HCT116 (cell line): ENCODE data around the gene ACOT12.
A peak's percentile ranks its signal among the peaks of the same experiment; 100 is the strongest.

ENCODE experiments used
- CEBPB ChIP-seq: IDR thresholded peaks from 2 replicates; pipeline ENCODE4 v1.6.1; 2012; ENCODE audit warnings: low read depth
- CTCF ChIP-seq, 3 experiments: fragments of 200-600 bp in 1 of 3; sonication (generic) in 1 of 3; IDR thresholded peaks in 2 of 3; conservative IDR thresholded peaks in 1 of 3; 2 replicates each; pipeline ENCODE4 v1.5.1; 2012 to 2017; ENCODE audit warnings: low read depth in 2 of 3, low read length in 2 of 3, antibody characterized with exemption in 1 of 3, borderline replicate concordance in 1 of 3, control low read depth in 1 of 3, mild to moderate bottlenecking in 1 of 3, mixed read lengths in 1 of 3, mixed run types in 1 of 3, moderate library complexity in 1 of 3; ENCODE audit not compliant: insufficient read depth in 1 of 3
- EGR1 ChIP-seq: IDR thresholded peaks from 2 replicates; pipeline ENCODE4 v1.6.1; 2012; ENCODE audit warnings: low read depth
- FOSL1 ChIP-seq: IDR thresholded peaks from 2 replicates; pipeline ENCODE4 v1.6.1; 2012; ENCODE audit warnings: low read depth
- POLR2A ChIP-seq: IDR thresholded peaks from 2 replicates; pipeline ENCODE4 v1.7.0; 2011; ENCODE audit warnings: borderline replicate concordance; ENCODE audit not compliant: insufficient read depth, insufficient read length; ENCODE audit errors: extremely low read depth
- POLR2AphosphoS5 ChIP-seq: IDR thresholded peaks from 2 replicates; pipeline ENCODE4 v1.6.1; 2011; ENCODE audit warnings: mild to moderate bottlenecking, low read depth, low read length, moderate library complexity
- RAD21 ChIP-seq: IDR thresholded peaks from 2 replicates; pipeline ENCODE4 v1.6.1; 2012; ENCODE audit warnings: low read depth, mild to moderate bottlenecking
- YY1 ChIP-seq: IDR thresholded peaks from 2 replicates; pipeline ENCODE4 v1.6.1; 2011; ENCODE audit warnings: low read length, low read depth, moderate library complexity, mild to moderate bottlenecking; ENCODE audit not compliant: insufficient replicate concordance; ENCODE audit errors: extremely low read depth
- ZFX ChIP-seq: fragments of 450-650 bp; IDR thresholded peaks from 2 replicates; pipeline ENCODE4 v1.6.1; 2017
- TF ChIP-seq, protein P1 (sequence below): IDR thresholded peaks from 2 replicates; pipeline ENCODE4 v1.6.1; 2012

GRCh38 chr5:81425569-81425968, 31.6 kb upstream of the ACOT12 start:
- no peak for TF ChIP-seq POLR2A
- no peak for TF ChIP-seq YY1
- peak; percentile 39 to 64 (median 54); a peak in 4 of 6 replicates for TF ChIP-seq CTCF (IDR thresholded peaks at IDR 0.05 in 2 of 3, conservative IDR thresholded peaks at IDR 0.05 in 1 of 3; ENCODE audit: borderline replicate concordance in 1 of 3, insufficient read depth in 1 of 3, low read depth in 2 of 3, low read length in 2 of 3)
- no peak for TF ChIP-seq ZFX
- TF ChIP-seq POLR2AphosphoS5 = no peak
- no peak for TF ChIP-seq FOSL1
- TF ChIP-seq, protein P1, sequence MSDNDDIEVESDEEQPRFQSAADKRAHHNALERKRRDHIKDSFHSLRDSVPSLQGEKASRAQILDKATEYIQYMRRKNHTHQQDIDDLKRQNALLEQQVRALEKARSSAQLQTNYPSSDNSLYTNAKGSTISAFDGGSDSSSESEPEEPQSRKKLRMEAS = no peak
- no peak for TF ChIP-seq CEBPB
- TF ChIP-seq EGR1 = no peak
- peak; percentile 61 for TF ChIP-seq RAD21
